Measurements from ENCODE around the gene MID1IP1. TPM values are rescaled to one million over a fixed set of nuclear protein-coding genes. Genes with fewer than 3 reads are reported as not detected.

Gene MID1IP1
- total and polyA plus RNA-seq, 10 of the 15 experiments (the other 5 are each of a cell fraction or from before 2014, with no cell fraction given): 0.21 to 62.2 (median 14.6) TPM

DNA sequence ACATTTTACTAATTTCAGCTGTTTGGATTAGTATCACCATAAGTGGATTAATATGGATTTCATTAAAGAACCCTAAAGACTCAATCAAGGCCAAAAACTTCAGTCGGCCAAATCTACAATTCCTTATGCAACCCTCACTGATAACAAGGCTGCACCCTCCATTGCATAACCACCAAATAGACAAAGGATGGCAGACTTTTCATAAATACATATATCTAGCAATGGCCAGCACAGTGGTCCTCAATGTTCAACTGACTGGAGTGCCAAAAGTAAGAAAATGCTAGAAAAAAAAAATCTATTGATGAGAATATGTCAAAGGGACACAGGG is 46.6 kb downstream of the MID1IP1 start:
- 48% methylated on average over 1 of the region's 1 CpG for WGBS (ENCODE audit: insufficient coverage, insufficient replicate concordance, low lambda C conversion rate, missing lambda C conversion rate)
- ATAC-seq (no peak), FAIRE-seq (no peak), DNase-seq (ENCODE audit: low read depth, low spot score) (no peak)
- intact Hi-C loops (cut with micrococcal nuclease; ENCODE audit: unreplicated experiment): no loop called here
- H3K9ac ChIP-seq (ENCODE audit: control insufficient read depth, insufficient read depth, low read length): no peak overlapping the region
- ChIA-PET CTCF (interaction anchor here (0.6 to 1.1 kb wide), 2 partner anchors 92 to 286 kb away, joined by 3 read pairs; no protein-coding TSS in a partner anchor), RAD21 (ENCODE audit: unreplicated experiment) (no interaction called here), SMC1A (ENCODE audit: uncharacterized antibody, unreplicated experiment) (interaction anchor here (0.7 kb wide), 1 partner anchor 57 kb away, joined by 3 read pairs; no protein-coding TSS in a partner anchor), POLR2A (no interaction called here)
- H3K36me3 ChIP-seq (ENCODE audit: control insufficient read depth in 2 of 2, insufficient read depth in 2 of 2, low read length in 1 of 2): no peaks in the 10 kb centered on the region
- H2AFZ ChIP-seq (ENCODE audit: control insufficient read depth, low read depth, low read length): no peak overlapping the region
- no peak overlapping the region for H3K4me3 ChIP-seq
- TF ChIP-seq, protein P1, sequence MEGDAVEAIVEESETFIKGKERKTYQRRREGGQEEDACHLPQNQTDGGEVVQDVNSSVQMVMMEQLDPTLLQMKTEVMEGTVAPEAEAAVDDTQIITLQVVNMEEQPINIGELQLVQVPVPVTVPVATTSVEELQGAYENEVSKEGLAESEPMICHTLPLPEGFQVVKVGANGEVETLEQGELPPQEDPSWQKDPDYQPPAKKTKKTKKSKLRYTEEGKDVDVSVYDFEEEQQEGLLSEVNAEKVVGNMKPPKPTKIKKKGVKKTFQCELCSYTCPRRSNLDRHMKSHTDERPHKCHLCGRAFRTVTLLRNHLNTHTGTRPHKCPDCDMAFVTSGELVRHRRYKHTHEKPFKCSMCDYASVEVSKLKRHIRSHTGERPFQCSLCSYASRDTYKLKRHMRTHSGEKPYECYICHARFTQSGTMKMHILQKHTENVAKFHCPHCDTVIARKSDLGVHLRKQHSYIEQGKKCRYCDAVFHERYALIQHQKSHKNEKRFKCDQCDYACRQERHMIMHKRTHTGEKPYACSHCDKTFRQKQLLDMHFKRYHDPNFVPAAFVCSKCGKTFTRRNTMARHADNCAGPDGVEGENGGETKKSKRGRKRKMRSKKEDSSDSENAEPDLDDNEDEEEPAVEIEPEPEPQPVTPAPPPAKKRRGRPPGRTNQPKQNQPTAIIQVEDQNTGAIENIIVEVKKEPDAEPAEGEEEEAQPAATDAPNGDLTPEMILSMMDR (IDR thresholded peaks at IDR 0.05 in 2 of 3, conservative IDR thresholded peaks at IDR 0.05 in 1 of 3; ENCODE audit: control insufficient read depth in 2 of 3, extremely low read depth in 1 of 3, insufficient read depth in 1 of 3, low read depth in 3 of 3, low read length in 3 of 3): no peak
- TF ChIP-seq WRNIP1 (IDR thresholded peaks at IDR 0.05; ENCODE audit: borderline replicate concordance, low read depth, low read length) (no peak), SKIL (IDR thresholded peaks at IDR 0.05; ENCODE audit: low read depth, poor library complexity, severe bottlenecking) (no peak), SREBF1 (IDR thresholded peaks at IDR 0.05; ENCODE audit: low read length) (no peak), KDM1A (IDR thresholded peaks at IDR 0.05; ENCODE audit: borderline replicate concordance) (no peak), CBX3 (IDR thresholded peaks at IDR 0.05; ENCODE audit: borderline replicate concordance, low read depth) (no peak), NFYB (IDR thresholded peaks at IDR 0.05; ENCODE audit: insufficient read depth, low read depth, low read length) (no peak)
- H3K27me3 ChIP-seq (replicated peaks in 1 of 2; ENCODE audit: control insufficient read depth in 2 of 2, insufficient read depth in 2 of 2, low read length in 1 of 2): no peaks in the 10 kb centered on the region
- no peaks in the 10 kb centered on the region for H3K9me3 ChIP-seq (replicated peaks; ENCODE audit: control insufficient read depth, insufficient read depth, low read length)
- no peak overlapping the region for H3K27ac ChIP-seq (ENCODE audit: control insufficient read depth, insufficient read depth)
- H3K79me2 ChIP-seq (ENCODE audit: control insufficient read depth, insufficient read depth, low read length): no peaks in the 10 kb centered on the region
- no peak overlapping the region for H3K4me2 ChIP-seq (ENCODE audit: control insufficient read depth, insufficient read depth)
- no peaks in the 10 kb centered on the region for H4K20me1 ChIP-seq (ENCODE audit: control insufficient read depth, insufficient read depth)
- BruUV-seq (replicated peaks): no TSS peak
- H3K4me1 ChIP-seq (ENCODE audit: control insufficient read depth, insufficient read depth, low read length): no peaks in the 10 kb centered on the region
- in situ Hi-C loops (cut with MboI): no loop called here
